Uterus (tissue), 4 donors: ENCODE results near the gene CUL4A. TPM values are rescaled to one million over a fixed set of nuclear protein-coding genes. Genes with fewer than 3 reads are reported as not detected.

Experiments
- DNase-seq, 2 donors: peaks; one replicate each; pipeline ENCODE4 v3.0.0-alpha.2; 2019 to 2020
- H3K27ac ChIP-seq, 2 donors: fragments of 200-600 bp; sonication (generic); 1 replicate in 1 of 2; 2 replicates in 1 of 2; pipeline ENCODE4 v1.5.1; 2016 to 2018
- H3K27me3 ChIP-seq, 2 donors: fragments of 200-600 bp; sonication (generic); one replicate each; pipeline ENCODE4 v1.5.1; 2018 to 2019; ENCODE audit warnings: control low read depth in 1 of 2
- H3K36me3 ChIP-seq, 2 donors: fragments of 200-600 bp; sonication (generic); one replicate each; pipeline ENCODE4 v1.5.1; 2019; ENCODE audit warnings: control low read depth in 1 of 2
- H3K4me1 ChIP-seq, 2 donors: fragments of 200-600 bp; sonication (generic); one replicate each; pipeline ENCODE4 v1.5.1; 2018 to 2019; ENCODE audit warnings: control low read depth in 1 of 2
- H3K4me3 ChIP-seq, 2 donors: fragments of 200-600 bp; sonication (generic); 1 replicate in 1 of 2; 2 replicates in 1 of 2; pipeline ENCODE4 v1.5.1; 2018 to 2019; ENCODE audit warnings: mild to moderate bottlenecking in 1 of 2
- H3K9me3 ChIP-seq, 2 donors: fragments of 200-600 bp; sonication (generic); one replicate each; pipeline ENCODE4 v1.5.1; 2019; ENCODE audit warnings: control low read depth in 1 of 2
- POLR2A ChIP-seq, 2 donors: fragments of 450-650 bp; IDR thresholded peaks; one replicate each; pipeline ENCODE4 v1.6.1; 2016; ENCODE audit warnings: antibody characterized with exemption in 2 of 2, mild to moderate bottlenecking in 1 of 2, moderate library complexity in 1 of 2
- intact Hi-C: fragments of 100-400 bp; cut with DNase I; formaldehyde crosslinking; loops from one replicate; pipeline ENCODE4 v1.15.1; 2023; ENCODE audit warnings: low total_unique reads
- total RNA-seq, 4 donors: library from RNA; depleted of rRNA in 3 of 4; stranded (reverse); fragments of >200 nt in 3 of 4; gene quantifications; one replicate each; pipeline versions ENCODE4 v1.1.0 to v1.2.4, GENCODE V29; 2014 to 2023
- TF ChIP-seq, protein P1 (sequence below), 4 experiments: fragments of 200-600 bp in 2 of 4; fragments of 450-650 bp in 2 of 4; sonication (generic) in 2 of 4; IDR thresholded peaks; one replicate each; pipeline ENCODE4 v1.5.1; 2016 to 2019; ENCODE audit warnings: antibody characterized with exemption in 4 of 4, mild to moderate bottlenecking in 2 of 4, moderate library complexity in 1 of 4
- donor health status: DM: yes; HTN: yes; CAD: no.

CUL4A gene
- total RNA-seq, 4 donors from 2014 or later = 34.3 to 110 (median 66.1) TPM

DNA sequence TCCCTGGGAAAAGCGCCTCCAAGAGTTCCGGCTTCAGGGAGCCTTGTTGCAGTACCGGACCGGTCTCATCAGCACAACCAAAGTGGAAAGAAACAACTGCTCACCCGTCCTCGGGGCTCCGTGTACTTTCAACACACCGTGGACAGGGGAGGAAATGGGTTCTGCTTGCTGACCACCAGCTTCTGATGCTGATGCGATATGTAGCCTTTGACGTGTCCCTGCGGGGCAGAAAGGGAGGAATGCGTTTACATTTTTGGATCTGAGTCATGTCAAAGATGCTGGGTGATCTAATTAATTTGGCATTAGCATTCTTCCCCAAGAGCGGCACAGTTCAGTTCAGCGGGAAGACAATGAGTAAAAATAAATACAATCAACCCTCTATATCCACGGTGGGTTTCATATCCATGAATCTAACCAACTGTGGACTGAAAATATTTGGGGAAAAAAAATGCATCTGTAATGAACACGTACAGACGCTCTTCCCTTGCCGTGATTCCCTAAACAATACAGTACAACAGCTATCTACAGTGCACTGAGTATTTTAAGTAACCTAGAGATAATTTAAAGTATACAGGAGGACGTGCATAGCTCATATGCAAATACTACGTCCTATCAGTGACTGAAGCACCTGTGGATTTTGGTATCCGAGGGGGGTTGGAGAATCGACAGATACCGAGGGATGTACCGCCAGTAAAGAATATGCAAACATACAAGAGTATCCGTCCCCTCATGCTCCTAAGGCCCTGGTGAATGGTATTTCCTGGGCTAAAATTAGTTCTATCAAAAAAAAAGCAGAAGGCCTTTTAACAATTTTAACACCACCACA lies 31.1 kb upstream of the CUL4A start:
- H3K27ac ChIP-seq = no peak overlapping the region
- intact Hi-C loops = no loop called here

DNA sequence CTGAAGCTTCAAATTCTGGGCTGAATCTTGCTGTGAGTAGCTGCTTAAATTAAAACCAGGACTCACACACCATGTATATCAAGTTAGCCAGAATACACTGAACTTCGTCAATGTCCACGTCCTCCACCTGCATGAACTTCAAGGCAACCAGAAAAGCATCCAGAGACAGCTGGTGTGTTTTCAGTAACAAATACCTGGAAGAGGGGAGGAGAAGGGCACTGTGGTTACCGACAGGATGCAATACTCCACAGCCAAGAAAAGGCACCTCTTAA lies 30.6 kb upstream of the CUL4A start:
- no peaks in the 10 kb centered on the region for H3K36me3 ChIP-seq
- no peak overlapping the region for H3K4me3 ChIP-seq
- H3K9me3 ChIP-seq = no peaks in the 10 kb centered on the region
- no peak for DNase-seq
- H3K27ac ChIP-seq = no peak overlapping the region
- intact Hi-C loops = no loop called here
- TF ChIP-seq POLR2A (IDR thresholded peaks at IDR 0.05) = no peak
- TF ChIP-seq, protein P1, sequence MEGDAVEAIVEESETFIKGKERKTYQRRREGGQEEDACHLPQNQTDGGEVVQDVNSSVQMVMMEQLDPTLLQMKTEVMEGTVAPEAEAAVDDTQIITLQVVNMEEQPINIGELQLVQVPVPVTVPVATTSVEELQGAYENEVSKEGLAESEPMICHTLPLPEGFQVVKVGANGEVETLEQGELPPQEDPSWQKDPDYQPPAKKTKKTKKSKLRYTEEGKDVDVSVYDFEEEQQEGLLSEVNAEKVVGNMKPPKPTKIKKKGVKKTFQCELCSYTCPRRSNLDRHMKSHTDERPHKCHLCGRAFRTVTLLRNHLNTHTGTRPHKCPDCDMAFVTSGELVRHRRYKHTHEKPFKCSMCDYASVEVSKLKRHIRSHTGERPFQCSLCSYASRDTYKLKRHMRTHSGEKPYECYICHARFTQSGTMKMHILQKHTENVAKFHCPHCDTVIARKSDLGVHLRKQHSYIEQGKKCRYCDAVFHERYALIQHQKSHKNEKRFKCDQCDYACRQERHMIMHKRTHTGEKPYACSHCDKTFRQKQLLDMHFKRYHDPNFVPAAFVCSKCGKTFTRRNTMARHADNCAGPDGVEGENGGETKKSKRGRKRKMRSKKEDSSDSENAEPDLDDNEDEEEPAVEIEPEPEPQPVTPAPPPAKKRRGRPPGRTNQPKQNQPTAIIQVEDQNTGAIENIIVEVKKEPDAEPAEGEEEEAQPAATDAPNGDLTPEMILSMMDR (IDR thresholded peaks at IDR 0.05) = no peak
- H3K27me3 ChIP-seq = no peaks in the 10 kb centered on the region
- H3K4me1 ChIP-seq = no peaks in the 10 kb centered on the region

More for the DNA sequence above, 31.1 kb upstream of the CUL4A start:
- Histone ChIP-seq H3K36me3 (no peaks in the 10 kb centered on the region), H3K9me3 (no peaks in the 10 kb centered on the region), H3K27me3 (no peaks in the 10 kb centered on the region), H3K4me1 (no peaks in the 10 kb centered on the region), H3K4me3 (no peak overlapping the region)
- no peak for DNase-seq
- TF ChIP-seq POLR2A (IDR thresholded peaks at IDR 0.05) = no peak
- TF ChIP-seq, protein P1 (IDR thresholded peaks at IDR 0.05) = no peak

DNA sequence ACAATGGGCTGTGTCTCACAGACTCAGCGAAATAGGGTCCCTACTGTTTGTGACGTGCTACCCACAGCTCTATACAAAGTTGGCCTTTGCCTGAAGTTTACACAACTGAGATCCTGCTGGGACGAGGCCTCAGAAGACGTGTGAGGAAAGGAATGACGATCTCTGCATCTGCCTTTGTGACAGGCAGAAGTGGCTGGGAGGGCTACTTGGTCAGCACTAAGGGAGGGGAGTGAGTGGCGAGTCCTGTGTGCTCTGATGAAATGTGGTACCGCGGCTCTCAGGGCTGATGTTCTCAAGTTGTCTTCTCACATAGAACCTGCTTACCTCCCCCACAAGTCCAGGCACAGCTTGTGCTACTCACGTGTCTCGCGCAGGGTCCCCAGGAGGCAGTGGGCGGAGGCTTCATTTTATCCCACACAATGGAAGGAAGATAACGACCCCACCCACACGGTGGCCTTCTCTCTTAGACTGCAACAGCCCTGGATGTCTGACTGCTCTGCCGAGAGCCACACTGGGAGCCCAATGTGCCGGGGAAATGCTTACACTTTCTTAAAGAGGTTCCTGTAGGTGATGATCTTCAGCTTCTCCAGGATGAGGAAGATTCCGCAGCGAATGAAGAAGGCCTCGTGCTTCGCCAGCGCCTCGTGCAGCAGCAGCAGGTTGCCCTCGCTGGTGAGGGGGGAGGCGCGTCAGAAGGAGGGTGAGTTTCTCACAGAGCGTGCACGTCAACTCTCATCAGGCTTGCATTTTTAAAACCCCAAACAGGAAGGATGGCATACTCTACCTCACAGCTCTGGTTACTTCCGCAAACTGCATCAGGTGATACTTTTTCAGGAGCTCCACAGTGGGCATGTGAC lies 29.8 kb upstream of the CUL4A start:
- Histone ChIP-seq H3K36me3 (no peaks in the 10 kb centered on the region), H3K4me1 (no peaks in the 10 kb centered on the region), H3K27me3 (no peaks in the 10 kb centered on the region), H3K27ac (no peak overlapping the region), H3K4me3 (no peak overlapping the region), H3K9me3 (no peaks in the 10 kb centered on the region)
- DNase-seq = no peak
- TF ChIP-seq POLR2A (IDR thresholded peaks at IDR 0.05) = no peak
- TF ChIP-seq, protein P1 (IDR thresholded peaks at IDR 0.05) = no peak
- intact Hi-C loops = no loop called here

DNA sequence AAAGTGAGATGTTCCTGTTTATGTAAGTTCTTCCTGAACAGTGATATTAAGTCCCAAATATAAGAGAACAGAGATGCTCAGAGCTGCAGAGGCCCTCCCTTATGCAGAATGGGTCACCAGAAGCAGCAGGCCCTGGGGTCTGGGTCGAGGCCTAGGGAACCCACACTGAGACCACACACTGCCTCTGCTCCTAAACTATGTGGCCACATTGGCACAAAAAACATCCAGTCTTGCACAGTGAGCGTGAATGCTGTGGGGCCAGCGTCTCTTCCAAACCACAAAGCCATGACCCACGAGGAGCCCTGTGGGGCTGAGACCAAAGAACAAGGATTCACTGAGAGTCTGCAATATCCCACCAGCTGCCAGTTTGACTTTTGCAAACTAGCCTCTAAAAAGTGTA lies 27.4 kb upstream of the CUL4A start:
- Histone ChIP-seq H3K4me3 (no peak overlapping the region), H3K27ac (no peak overlapping the region), H3K4me1 (no peaks in the 10 kb centered on the region), H3K27me3 (no peaks in the 10 kb centered on the region), H3K36me3 (no peaks in the 10 kb centered on the region), H3K9me3 (no peaks in the 10 kb centered on the region)
- intact Hi-C loops = no loop called here
- DNase-seq = no peak
- TF ChIP-seq POLR2A (IDR thresholded peaks at IDR 0.05) = no peak
- TF ChIP-seq, protein P1 (IDR thresholded peaks at IDR 0.05) = no peak
